ENCODE data around the gene DNAJC15.

DNA sequence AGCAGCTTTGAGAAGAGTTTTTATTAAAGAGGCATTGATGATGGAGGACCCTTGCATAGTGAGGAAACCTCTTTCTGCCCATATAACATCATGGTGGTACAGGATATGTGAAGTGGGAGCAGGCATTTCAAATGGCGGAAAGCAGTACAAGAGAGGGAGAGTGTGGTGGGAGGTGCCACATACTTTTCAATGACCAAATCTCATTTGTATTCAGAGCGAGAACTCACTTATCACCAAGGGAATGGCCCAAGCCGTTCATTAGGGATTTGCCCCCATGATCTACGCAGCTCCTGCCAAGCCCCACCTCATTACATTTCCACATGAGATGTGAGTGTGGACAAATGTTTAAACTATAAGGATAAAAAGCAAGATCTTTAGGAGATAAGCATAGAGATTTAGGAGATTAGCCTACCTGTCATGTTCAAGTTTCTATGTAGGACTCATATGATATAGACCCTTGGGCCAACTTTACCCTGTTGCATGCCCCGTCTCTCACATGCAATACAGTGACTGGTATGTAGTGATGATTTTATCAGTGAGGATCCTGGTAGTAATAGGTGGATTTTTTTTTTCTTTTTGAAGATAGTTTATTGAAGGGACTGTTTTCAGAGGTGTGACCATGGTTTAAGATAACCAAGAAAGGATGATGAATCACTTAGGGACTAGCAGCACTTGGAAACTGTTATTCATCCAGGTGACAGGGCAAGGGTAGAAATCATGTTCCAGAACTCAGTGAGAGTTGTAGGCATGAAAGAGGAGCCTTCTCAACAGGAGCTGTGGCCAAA, 38.3 kb downstream of the DNAJC15 start:
- TF ChIP-seq CTCF (conservative IDR thresholded peaks at IDR 0.05; ENCODE audit: low read depth, low read length) (no peak), EZH2phosphoT487 (IDR thresholded peaks at IDR 0.05; ENCODE audit: borderline replicate concordance, low read length) (no peak)
